CD4-positive, alpha-beta T cell treated with Interleukin-17A for 1 hour (primary cell): ENCODE results near the gene RHBDD1.

ENCODE experiments used
- DNase-seq: peaks from one replicate; pipeline ENCODE4 v3.0.0-alpha.2; 2020

RHBDD1 gene

DNA sequence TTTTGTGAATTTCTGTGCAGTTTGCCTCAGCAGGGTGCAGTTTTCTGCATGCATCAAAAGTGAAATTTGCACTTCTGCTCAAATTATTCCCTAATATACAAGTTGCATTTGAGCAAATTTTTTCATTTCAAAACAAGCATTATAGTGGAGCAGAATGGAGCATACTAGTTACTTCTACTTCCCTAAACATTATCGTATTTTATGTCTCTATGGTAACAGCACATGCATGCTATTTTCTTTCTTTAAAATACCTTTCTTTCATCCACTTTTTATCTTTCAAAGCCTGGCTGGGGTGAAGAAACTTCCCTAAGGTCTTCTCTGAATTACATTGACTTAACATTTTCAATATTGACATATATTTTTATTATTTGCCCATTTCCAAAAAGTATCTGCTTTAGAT lies 11.2 kb downstream of the RHBDD1 start:
- DNase-seq, result no peak

DNA sequence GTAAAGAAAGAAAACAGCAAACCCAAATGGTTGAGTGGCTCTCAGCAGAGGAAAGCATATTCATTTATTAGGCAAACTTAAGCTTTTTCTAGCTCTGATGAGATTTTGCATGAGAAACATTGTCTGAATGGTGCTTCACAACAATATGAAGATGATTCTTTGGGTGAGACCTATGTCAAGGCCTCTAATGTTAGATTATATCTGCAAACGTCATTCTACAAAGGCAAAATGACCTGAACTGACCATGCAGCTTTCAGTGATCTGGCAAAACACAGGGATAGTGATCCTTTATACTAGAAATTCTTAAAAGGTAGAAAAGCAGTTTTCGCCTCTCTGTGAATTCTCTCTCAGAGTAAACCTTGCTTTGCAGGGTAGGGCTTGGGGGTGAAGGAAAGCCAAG lies 11.7 kb downstream of the RHBDD1 start:
- no peak for DNase-seq

DNA sequence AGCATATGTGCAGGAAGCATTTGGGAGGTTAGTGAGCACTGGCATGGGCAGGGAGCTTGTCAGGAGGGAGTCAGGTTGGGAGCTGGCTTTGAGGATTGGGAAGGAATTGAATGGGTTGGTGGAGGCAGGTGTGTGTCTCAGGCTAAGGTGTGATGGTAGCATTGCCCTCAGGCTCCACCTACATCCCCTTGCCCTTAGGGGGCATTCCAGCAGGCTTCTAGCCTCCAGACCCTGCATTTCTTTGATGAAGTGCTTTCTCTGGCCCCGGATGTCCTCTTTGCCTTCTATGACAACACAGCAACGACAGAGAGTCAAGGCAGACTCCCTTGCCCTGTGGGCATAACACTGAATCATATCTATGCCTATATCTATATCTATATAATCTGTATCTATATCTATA lies 13.5 kb downstream of the RHBDD1 start:
- DNase-seq, result no peak

DNA sequence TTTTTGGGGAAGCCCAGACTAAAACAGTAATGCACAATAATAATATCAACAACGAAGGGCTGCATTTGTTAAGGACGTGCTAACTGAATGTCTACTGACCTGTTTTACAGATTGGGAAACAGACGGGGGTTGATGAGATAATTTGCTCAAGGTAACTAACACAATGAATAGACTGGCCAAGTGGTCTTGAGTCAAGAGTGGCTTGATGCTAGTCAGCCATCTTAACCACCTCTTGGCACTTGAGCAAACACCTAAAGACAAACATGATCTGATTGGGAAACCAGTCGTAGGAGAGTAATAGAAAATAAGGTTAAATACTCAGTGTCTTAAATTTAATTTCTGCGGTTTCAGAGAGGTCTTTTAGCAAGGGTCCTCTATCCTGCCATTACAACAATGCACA lies 14.2 kb downstream of the RHBDD1 start:
- DNase-seq, result no peak

DNA sequence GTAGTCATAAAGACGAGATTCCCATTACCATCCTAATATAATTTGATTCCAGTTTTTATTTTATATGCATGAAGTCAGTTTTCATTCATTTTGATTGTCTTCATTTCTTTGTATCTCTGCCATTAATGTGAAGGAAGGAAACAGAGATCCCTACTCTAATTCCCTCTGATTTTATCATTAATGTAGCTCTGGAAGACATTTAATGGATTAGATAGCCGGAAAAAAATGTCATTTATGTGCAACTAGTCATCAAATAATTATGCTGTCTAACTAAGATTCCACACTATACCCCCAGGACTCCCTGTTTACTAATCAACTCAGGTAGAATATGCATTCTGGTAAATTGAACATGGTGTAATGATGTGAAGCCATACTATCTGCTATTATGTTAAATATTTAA lies 19.9 kb downstream of the RHBDD1 start:
- no peak for DNase-seq

DNA sequence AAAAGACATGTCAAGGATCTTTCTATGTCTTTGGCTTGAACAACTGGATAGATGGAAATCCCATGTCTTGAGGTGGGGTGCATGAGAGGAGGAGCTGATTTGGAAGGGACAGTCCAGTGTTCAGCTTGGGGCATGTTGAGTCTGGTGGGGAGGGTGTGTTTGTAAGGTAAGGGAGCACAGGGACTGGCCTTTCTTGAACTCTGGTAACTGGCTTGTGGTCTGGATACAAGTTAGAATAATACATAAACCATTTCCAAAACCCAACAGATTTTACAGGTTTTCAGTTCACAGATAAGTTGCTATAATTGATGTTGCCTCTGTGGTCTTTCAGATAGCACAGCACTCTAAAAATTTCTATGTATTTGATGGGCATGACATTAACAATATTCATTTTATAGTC lies 24.2 kb downstream of the RHBDD1 start:
- DNase-seq, result no peak

DNA sequence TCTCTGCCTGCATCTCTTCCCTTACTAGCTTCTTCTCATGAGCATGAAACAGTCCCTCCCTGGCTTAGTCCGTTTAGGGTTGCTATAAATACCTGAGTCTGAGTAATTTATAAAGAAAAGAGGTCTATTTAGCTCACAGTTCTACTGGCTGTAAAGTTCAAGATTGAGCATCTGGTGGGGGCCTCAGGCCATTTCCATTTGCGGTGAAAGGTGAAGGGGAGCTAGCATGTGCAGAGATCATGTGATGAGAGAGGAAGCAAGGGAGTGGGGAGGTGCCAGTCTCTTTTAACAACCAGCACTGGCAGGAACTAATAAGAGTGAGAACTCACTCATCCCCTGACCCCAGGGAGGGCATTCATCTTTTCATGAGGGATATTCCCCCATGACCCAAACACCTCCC lies 26.8 kb downstream of the RHBDD1 start:
- no peak for DNase-seq

DNA sequence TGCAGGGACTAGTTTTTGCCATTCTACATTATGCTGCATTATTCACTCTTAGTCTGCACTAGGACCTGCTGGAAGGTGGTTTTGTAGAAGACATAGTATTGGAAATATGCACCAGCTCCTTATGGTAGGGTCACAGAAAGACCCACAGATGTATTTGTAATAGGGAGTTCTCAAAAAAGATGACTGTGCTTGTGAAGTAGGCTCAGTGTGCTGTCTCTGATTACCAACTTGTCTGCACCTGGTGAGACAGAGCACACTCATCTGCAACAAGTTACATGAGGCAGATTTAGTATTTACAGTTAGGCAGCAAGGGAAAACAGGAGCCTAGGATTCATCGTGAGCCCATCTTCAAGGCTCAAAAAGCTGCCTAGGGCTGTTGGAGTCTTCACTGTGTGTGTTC lies 29.4 kb downstream of the RHBDD1 start:
- DNase-seq, result no peak

DNA sequence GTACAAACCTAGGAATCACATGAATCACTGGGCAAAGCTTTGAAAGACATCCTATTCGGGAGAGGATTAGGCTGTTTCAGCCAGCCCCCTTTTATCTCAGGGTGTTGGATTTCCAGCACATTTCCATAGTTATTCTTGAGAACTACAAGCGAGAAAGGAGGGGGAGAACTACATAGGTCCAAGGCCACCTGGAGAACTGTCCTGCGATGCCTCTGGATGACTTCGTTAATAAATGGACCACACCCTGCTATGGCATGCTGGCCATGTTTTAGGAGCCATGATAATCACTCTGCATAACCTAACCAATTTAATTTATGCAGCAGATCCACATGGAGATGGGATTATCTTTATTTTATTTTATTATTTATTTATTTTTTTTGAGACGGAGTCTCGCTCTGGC lies 29.9 kb downstream of the RHBDD1 start:
- DNase-seq, result no peak

DNA sequence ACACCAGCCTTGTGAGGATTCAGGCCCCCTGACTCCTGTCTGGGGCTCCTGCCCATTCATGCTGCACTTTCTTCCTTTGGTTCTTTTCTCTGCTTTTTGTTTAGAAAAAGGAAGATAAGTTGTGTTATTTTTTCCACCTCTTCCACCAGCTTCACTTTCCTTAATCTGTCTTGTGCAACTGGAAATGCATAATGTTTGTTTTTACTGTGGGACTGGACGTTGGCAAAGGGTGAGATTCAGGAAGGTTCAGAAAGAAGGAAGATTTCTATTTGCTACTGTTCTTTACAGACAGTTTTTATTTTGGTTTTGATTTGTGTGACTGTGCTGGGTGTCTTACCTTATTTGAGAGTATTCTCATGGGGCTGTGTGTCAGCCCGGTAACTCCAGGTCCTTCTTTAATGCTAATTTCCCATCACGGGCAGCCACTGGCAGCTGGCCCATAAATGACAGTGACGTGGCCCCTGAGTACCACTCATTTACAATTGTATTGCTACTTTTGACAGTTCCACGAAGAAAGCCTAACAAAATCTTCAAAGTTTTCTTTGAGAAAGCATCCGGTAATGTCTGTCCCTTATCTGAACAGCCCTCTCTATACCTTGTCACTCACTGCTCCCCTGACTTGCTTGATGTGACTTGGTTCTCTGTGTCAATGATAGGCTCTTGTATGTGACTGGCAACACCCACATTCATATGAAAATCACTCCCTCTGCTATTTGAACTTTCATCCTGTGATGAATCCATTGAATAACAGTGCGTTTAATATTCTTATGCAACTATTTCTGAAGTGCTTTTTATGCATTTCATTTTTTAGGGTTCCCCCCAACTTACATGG lies 32.7 kb downstream of the RHBDD1 start:
- no peak for DNase-seq

DNA sequence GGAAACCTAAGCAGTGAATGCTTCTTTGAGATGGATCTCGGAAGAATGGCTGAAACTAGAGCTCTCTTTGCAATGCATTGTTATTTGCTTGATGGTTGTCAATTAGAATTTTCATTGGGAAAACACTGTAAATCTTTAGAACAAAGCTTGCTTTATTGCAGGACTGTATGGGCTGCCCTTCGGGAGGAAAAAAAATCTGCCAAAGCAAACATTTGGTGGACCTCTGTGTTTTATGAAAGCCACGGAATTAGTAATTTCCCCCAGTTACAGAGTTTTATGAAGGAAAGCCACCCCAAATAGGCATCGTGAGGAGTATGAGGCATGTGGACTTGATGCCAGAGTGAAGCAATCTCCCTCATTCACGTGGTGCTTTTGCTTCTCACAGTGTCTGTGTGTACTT lies 33.5 kb downstream of the RHBDD1 start:
- DNase-seq, result no peak

DNA sequence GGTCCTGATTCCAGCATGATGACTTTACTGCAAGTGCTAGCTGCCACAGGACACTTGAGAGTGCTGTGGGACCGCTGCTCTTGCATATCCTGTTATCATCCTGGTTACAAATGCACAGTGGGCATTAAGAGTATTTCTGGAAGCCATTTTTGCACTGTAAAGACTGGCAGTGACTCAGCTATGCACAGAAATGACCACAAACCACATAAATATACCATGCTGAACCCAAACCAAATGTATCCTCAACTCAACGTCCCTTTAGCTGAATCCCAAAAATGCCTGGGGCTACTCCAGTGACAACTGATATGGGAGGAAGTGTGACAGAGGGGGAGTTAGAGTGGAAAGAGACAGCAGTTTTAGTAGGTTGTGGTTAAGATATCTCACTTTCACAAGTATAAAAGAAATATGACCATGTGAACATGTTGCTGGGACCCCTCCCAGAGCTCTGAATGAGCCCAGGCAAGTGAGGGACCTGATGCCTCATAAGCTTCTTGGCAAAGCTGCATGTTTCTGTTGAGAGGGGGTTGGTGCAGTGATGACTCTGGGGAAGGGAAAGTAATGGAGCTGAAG lies 37.3 kb downstream of the RHBDD1 start:
- no peak for DNase-seq

DNA sequence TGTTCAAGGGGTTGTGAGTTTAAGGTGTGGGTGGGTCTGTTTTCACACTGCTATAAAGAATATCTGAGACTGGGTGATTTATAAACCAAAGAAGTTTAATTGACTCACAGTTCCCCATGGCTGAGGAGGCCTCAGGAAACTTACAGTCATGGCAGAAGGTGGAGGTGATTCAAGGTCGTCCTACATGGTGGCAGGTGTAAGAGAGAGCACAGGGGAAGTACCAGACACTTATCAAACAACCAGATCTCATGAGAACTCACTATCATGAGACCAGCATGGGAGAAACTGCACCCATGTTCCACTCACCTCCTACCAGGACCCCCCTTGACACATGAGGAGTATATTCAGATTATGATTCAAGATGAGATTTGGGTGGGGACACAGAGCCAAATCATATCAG lies 38.0 kb downstream of the RHBDD1 start:
- no peak for DNase-seq

DNA sequence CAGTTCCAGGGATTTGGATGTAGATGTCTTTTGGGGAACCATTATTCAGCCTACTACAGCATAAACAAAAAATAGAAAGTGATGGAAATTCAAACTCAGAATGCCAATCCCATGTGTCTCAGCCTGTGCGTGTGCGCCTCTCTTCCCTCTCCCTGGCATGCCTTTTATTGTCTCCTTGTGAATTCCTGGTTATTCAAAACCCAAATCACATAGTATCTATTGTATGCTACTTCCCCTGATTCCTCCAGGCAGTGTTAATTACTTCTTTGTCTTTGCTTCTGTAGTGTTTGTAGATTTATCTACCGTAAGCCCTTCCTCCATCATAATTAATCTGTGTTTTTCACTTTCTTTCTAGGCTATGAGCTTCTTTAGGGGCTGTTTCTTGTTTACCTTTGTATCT lies 38.9 kb downstream of the RHBDD1 start:
- DNase-seq, result no peak

DNA sequence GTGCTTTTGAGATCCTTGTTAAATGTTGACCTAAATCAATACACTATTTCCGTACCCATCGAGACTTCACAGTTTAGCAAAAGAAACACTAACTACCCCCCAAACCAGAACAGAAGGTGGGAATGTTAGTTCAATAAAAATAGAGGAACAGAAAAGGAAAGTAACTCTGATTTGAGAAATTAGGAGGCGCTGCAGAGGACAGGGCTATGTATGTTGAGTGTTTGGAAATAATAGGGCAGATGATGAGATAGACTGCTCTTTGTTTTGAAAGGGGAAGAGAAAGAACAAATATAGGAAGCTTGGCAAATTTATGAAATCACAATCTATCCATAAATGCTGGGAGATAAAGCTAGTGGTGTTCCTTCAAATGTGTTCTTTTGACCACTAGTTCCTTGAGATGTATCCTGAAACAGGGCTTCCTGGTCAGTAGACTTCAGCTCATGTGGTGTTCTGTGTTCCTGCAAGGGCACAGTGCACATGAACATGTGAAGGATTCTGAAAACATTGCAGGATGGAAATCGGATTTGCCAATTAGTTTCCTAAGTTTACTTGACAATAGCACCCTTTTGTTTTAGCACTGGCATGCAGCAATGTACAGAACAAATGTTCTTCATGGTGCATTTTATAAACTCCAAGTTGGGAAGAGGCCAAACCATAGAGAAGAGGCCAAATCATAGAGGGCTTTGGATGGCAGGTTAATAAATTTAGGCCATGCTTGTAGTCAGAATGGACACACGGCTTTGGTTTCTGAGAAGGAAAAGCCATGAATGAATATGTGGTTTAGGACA lies 39.8 kb downstream of the RHBDD1 start:
- no peak for DNase-seq

DNA sequence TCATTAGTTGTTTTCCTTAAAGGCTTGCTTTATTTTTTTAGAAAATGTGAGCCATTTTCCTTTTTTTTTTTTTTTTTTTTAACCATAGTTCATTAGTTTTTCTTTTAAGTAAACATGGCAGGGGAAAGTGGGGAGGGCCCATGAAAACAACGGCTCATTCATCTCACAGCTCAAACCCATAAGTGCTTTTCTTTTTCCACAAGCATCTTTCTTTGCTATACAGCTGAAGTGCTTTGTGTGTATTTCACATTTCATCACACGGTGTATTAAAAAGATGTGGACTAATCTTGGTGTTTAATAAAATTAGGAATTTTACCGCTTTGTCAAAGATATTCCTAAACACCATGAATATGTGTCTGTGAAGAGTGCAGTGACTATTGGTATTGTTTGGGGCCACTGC lies 41.6 kb downstream of the RHBDD1 start:
- no peak for DNase-seq

DNA sequence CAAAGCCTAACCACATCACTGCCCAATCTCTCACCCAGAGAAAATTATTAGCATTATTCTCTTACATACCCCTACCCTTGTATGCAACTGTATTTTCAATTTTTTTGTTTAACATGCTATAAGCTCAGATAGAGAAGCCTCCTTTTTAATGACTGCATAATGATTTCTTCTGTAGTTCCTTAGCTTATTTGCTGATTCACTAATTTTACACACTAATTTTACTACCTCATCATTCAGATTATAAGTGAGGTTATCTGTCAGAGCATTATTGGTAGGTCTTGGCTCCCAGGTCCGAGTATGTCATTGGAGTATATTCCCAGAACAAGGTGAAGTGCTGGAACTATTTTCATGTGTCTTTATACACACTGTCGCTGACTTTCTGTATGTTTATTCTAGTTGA lies 45.4 kb downstream of the RHBDD1 start:
- DNase-seq, result no peak

DNA sequence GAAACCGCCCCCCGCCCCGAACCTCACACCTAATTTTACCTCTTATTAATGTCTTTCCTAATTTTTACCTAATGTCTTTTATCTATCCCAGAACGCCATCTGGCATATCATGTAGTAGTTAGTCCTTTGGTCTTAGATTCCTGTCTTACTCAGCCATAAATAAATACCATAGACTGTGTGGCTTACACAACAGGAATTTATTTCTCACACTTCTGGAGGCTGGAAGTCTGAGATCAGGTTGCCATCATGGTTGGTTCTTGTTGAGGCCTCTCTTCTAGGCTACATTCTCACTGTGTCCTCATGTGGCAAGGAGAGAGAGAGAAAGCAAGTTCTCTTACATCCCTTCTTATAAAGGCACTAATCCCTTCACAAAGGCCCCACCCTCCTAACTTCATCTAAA lies 46.8 kb downstream of the RHBDD1 start:
- DNase-seq, result no peak

DNA sequence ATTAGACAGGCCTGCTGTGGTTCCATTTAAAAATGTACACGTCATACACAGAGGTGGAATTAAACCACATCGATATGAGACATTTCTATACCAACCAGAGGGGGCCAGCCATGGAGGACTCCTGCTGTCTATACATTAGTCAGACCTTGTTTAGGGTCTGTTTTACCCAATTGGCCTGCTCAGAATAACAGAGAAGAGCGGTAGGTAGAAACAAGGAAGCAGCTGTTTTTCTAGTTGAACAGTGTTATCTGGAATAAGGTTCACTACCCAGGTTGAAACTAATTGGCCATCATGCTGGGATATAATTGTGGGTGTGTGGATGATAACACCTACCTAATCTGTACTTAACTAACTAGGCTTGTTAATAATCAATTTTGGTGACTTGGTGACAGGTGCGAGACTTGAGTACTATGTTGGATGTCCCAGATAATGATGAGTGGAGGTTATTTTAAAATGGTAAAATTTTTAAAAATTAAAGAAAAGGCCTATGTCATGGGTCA lies 47.5 kb downstream of the RHBDD1 start:
- DNase-seq, result no peak

DNA sequence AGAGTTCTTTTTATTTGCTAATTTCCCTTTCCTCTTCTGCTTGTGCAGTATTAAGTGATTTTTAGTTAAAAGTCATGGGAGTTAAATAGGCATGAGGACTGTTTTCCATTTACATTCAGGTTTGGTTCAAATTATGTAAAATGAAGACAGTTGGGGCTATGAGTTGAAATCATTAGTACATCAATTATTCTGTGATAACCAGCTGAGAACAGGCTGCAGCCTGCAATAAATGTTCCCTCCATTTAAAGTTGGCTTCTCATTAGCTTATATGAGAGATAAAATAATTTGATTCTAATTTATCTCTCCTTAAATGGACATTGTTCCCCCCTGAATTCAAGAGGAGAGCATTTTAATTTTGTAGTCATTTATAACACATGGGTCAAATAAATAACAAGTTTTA lies 48.3 kb downstream of the RHBDD1 start:
- no peak for DNase-seq

DNA sequence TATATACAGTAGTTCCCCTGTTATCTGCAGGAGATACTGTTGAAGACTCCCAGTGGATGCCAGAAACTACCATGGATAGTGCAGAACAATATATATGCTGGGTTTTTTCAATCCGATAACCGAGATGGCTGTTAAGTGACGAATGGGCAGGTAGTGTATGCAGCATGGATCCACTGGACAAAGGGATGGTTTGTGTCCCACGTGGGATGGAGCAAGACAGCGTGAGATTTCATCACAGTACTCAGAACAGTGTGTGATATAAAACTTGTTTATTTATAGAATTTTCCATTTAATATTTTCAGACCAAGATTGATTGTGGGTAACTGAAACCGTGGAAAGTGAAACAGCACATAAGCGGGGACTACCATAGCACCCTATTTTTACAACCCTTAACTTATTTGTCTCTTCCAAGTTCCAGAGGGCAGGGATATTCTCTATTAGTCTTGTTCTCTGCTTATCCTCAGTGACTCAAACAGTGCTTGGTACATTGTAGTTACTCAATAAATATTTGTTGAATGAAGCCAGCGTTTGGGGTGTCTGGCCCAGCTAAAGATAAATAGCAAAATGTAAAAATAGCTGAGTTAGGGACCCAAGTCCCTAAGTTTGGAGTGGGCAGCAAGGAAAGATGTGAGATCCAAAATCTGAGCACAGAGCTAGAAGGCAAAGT lies 50.0 kb downstream of the RHBDD1 start:
- DNase-seq, result no peak

DNA sequence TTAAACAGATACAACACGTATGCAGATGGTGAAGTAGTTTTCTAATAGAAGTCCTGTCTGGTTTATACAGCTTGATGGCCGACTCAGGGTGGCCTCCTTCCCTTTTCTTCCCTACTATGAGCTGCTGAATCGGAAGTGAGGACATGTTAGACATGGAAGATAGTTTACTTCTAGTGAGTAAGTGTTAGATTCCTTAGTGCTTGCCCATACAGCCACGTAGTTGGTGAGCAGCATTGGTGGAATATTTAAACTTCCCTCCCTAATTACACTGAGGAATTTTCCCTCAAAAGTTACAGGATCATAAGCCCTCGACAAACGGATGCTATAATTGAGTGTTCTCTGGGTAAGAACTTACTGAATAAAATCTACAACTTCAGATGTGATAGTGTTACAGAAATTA lies 52.1 kb downstream of the RHBDD1 start:
- DNase-seq, result no peak

DNA sequence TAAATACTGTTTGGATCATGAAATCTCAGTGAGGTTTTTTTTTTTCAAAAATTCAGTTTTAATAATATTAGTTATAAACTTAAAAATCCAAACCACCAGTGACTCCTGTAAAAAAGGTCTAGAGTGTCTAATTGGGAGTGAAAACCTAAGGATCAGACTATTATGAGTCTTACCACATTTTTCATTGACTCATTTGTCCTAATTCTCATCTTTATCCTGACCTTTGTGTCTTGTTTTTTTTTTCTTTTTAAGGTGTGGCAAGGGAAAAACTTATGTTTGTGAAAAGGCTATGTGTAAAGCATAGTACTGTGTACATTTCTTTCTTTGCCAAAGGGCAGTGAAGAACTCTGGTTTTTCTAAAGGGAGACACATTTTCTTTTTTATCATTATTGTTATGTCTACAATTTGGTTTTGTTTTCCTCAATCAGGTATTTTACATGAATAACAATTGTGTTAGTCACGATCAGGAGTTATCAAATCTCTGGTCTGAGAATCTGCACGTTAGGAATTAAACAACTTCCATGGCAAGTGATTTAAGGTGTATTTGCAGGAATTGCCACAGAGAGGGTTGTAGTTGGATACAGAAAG lies 52.6 kb downstream of the RHBDD1 start:
- no peak for DNase-seq
